NCI-H2196 treated with DMSO at 0.1 percent for 48 hours (cell line): ENCODE data around the gene DPM2.

Experiments used
- DNase-seq: peaks from one replicate; lab custom pipeline; 2025; ENCODE audit not compliant: unreplicated experiment; lab: John Stamatoyannopoulos, UW

DPM2 gene

DNA sequence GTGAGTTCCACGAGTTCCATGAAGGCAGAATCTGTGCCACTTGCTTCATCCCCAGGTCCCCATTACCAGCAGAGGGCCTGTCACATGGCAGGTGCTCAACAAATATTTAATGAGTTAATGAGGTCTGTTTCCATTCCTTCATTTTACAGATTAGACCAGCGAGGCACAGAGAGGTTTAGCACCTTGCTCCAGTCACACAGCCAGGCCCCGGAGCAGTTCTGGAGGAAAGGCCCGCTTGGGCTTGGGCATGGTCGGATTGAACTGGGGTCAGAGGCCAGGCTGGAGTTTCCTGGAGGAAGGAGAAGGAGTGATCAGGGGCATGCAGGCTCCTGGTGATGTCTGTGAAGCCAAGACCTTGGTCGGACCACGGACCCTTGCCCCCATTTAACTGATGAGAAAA, 16.9 kb downstream of the DPM2 start:
- DNase-seq = no peak

DNA sequence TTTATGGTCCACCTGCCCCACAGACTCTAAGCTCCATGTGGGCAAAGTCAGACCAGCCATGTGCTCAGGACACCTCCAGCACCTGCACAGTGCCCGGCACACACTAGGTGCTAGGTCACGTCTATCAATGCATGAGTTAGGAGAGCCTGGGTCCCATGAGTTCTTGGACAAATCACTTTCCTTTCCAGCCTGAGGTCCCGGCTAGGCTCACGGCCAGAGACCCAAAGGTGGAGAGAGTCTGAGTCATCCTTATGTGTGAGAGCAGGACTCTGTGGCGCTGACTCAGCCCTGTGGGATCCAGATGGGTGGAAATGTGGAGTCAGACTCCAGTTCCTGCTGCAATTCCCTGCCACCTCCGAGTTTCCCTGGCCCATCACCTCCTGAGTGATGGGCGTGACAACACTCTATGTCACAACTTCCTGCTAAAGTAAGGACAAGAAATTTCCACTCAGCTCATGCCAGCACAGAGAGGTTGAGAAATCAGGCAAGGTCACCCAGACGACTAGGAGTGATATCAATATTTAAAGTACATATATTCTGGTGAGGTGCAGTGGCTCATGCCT, 18.3 kb downstream of the DPM2 start:
- DNase-seq = no peak

DNA sequence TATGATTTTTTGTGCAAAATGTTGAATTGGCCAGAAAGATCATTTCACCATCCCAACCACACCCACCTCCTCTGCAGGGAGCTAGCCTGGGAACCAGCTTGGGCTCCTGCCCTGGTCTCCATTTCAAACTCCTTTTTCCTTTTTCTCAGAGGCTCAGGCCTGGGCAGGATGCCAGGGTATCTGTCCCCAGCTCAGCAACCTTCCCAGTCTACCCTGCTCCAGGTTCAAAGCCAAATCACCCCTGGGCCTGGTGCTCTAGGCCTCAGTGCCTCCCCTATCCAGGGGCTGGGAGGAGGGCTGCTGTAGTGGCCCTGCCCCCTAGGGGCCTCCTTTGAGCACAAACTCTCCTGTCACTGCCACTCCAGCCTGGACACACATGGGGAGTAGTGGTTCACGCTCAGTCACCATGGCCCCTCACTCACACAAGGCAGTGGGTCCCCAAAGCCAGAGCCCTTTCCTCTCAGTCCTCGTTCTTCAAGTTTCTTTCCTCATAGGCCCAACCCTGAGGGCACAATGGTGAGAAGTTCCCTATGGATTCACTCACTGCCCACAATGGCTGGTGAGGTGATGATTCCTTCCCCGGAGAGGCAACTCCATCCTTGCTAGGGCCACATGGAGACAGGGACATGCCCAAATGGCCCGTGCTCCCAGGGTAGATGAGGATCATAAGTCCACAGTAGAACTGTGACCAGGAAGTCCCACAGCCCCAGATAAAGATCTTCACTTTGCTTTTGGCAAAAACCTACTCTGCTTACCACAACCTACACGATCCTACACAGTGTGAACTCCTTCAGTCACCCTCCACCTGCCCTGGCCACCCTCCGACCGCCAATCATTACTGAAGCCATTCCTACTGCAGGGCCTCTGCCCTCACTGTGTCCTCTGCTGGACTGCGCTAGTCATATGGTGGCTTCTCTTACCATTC, 19.2 kb downstream of the DPM2 start:
- no peak for DNase-seq

DNA sequence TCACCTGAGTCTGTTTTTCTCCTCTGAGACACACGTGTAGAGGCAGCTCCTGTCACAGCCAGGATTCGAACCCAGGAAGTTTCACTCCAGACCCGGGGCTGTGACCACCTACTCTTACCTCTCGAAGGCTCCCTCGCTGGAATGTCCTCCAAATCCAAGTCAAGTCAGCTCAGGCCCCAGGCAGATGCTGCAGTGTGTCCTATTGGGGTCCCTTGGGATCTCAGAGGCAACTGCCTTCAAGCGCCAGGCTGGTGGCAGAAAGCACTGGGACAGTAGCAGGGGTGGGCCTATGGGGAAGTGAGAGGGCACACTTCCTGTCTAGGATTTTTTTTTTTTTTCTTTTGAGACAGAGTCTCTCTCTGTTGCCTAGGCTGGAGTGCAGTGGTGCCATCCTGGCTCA, 20.1 kb downstream of the DPM2 start:
- no peak for DNase-seq

DNA sequence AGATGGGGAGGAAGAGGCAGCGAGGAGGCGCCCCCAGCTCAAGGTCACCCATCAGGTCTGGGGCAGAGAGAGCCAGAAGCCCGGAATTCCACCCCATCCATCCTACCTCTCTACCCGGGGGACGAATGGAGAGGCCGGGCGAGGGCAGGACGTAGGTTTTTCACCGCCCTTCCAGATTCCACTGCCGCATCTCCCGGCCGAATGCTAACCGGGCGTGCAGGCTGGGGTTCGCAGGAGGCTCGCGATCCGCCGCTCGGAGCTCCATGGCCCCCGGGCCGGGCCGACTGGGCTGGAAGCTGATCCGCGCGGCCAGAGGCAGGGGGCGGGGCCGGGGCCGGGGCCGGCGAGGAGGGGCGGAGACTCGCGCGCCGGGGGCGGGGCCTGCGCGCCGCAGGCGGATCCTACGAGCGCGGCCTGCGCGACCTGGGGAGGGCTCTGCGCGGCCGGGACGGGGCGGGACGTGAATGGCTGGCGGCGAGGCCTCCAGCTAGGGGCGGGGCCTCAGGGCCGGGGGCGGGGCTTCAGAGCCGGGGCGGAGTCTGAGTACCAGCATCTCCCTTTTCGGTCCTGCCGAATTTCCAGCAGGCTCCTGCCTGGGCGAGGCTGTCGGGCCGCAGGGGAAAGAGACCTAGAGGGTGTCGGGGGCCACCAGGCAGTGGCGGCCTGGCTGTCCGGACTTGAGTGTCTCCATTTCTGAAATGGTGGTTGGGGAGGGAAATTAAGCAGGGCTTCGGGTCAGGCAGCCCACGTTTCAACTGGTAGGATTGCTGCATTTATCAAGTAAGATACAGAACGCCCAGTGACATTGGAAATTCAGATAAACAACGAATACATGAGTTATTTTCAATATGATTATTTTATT, 20.7 kb downstream of the DPM2 start, which contains the start of gene ST6GALNAC4:
Gene ST6GALNAC4 (minus strand): TSS at position 322 of the 862 bp plus-strand sequence. CDS start 622 bp downstream, outside the sequence.
- peak; percentile 83 for DNase-seq

DNA sequence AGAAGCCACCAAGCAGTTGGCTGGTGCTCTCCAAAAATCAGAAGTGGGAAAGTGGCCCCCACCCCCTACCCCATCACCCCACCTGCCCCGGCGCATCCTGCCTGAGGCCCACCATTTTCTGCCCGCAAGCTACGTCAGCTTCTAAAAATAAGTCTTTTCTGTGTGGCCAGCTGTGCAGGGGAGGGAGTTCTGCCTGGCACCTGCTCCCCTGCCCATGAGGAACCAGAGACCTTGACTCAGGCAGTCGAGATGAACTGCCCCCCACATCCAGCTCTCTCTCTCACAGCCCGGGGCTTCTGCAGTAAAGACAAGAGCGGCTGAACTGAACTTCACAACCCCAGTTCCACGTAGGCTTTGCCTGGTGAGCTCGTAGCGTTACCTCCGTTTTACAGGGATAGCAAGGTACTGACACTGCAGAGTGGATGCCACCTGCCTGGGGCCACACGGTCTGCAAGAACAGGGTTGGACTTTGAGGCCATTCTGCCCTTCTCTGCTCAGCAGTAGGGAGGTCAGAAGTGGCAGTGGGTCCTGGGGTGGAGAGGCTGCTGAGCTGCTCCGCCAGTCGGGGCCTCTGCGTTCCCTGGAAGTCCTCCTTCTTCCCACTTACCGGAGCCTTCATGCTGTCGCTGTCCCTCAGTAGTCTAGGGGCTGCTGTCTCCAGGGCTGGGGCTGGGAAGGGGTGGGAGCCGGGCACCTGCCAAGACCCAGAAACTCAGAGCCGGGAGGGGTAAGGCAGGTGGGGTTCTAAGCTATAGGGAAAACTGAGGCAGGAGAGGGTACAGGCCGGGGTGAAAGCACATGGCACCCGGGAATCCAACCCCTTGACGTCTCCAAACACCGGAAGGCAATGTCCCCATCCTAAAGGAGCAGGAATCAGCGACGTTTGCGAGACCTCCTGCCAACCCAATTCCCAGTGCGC, 21.6 kb downstream of the DPM2 start:
- no peak for DNase-seq

DNA sequence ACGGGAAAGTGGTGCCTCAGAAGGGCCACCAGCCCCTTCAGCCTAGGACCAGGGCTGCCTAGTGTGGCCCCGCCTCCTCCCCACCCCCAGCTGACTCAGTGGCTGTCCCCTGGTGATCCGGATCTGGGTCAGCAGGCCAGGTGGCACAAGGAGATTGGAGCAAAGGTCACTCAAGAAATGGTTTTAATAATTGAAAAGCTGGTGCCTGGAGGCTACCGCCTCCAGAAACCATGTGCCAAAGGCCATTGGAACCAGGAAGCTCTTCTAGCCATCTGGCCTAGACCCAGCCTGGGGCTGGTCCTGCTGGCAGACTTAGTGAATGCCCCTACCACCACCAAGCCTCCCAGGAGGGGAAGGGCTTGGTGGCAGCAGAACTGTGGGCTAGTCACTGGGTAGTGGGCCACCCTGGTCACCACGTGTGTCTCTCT, 22.3 kb downstream of the DPM2 start:
- DNase-seq = no peak

DNA sequence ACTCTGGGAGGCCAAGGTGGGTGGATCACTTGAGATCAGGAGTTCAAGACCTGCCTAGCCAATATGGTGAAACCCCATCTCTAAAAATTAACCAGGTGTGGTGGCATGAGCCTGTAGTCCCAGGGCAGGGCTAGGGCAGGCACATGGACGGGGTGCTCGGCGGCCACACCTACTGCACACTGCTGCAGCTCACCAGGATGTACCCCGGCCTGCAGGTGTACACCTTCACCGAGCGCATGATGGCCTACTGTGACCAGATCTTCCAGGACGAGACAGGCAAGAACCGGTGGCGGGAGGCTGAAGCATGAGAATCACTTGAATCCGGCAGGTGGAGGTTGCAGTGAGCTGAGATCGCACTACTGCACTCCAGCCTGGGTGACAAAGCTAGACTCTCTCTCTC, 24.0 kb downstream of the DPM2 start:
- DNase-seq = no peak

DNA sequence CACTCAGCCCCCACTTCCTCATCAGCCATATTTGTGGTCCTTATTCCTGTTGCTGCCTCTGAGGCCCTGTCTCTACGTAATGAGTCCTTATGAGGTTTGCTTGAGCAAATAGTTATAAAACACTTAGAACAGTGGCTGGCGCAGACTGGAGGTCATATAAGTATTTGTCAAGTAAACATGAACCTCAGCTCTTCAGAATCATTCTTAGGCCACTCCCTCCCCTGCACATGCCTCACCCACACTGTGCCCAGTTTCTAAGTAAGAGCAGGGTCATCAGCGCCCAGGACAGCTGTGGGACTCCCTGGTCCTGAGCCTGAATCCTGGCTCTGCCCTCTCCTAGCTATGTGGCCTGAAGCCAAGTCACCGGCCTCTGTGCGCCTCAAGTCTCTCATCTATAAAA, 24.8 kb downstream of the DPM2 start:
- DNase-seq = peak; percentile 37

DNA sequence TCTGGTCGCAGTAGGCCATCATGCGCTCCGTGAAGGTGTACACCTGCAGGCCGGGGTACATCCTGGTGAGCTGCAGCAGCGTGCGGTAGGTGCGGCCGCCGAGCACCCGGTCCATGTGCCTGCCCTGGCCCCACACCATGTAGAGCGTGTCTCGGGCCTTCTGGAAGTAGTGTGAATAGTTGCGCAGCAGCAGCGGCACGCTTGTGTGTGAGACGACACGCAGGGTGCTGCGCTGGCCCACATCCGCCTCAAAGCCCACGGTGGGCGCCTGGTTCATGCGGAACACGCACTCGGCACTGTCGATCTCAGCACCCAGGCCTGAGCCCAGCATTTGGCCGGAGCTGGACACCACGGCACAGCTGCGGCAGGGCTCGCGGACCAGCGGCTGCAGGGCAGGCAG, 25.4 kb downstream of the DPM2 start:
- no peak for DNase-seq

DNA sequence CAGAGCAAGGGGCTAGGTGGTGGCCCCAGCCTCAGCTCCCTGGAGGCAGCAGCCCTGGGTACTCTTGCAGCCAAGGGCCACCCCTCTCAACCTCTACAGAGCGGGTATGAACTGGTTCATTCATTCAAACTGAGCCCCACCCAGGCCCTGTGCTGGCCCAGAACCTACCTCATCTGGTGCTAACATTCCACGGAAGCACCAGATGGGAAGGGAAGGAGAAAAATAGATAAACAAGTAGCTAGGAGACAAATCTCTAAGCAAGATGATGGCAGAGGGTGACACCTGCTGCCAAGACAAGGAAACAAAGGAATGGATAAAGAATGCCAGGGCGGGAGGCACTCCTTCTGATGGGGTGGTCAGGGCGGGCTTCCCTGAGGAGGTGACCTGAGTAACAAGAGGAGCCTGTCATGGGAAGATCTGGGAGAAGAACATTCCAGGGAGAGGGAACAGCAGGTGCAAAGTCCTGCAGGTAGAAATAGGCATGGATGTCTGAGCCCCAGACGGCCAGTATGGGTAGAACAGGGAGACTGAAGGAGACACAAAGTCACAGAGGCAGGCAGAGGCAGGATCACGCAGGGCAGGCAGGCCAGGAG, 26.9 kb downstream of the DPM2 start:
- no peak for DNase-seq

DNA sequence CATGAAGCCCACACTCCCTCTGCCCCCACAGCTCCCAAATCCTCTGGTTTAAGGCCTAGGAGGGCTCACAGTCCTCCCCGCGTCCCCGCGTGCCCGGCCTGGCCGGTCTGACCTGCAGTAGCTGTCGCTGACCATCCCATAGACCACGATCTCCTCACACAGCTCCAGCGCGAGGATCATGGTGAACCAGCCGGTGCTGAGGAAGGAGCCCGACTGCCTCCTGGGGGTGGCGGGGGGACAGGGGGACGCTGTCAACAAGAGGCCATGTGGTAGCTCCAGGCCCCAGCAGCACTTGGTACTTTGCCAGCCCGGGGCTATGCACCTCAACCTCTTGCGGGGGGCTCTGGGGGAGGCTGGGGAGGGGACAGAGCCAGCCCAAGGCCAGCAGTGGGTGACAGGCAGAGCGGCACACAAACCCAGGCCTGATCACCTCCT, 27.8 kb downstream of the DPM2 start:
- DNase-seq = no peak

DNA sequence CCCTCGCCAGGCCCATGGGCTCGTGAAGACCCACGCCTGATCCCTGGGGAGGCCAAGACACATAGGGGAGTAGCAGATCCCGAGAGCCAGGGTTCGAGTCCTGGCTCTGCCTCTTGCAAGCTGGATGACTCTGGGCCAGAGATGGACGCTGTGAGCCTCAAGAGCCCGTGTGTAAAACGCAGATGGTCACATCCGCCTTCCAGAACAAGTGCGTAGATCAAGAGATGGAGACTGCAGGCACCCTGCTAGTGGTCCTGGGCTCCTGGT, 29.1 kb downstream of the DPM2 start:
- no peak for DNase-seq

DNA sequence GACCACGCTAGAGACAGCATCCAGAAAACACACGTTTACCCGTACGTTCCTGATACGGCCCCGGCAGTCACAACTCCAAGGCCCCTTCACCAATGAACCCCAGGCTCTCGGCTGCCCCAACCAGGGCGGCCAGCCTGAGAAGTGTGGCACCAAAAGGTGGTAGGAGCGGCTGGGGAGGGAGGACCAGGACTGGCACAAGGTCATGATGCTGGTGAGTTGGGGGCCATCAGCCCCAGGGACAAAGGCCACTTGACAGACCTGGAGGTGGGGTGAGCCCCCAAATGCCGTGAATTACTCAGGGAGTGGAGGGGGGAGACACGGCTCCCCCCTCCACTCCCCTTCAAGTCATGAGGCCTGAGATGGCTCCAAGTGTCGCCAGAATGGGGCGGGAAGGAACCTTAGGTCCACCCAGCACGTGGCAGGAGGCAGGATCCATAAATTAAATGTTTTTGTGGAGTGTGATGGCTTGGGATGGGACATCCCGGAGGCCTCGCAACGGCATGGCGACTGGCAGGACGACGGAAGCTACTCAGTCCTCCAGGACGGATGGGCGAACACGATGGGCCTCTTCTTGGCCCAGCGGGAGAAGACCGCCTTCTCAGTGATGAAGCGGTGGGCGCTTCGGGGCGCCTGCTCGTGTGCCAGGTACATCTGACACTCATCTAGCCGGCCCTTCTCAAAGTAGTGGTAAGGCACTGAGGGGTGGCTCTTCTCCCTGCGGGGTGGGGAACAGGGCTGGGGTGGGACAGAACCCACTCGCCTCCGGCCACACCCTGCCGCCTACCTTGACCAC, 29.6 kb downstream of the DPM2 start:
- no peak for DNase-seq

DNA sequence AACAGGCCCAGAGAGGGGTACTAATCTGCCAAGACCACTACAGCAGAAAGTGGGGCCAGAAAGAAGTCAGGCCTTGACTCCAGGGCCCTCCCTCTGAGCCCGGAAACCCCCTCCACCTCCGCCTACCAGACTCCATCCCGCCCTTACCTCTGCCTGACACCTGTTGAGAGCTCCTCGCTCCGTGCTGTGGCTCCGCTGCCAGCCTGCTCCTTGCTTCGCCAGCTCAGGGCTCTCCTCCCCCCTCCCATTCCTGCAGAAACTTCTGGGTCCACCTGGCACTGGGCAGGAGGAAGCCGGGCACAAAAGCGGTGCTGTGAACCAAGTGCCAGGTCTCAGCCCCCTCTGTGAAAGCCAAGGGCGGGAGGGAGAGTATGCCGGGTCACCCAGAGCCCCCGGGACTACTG, 31.9 kb downstream of the DPM2 start:
- no peak for DNase-seq

DNA sequence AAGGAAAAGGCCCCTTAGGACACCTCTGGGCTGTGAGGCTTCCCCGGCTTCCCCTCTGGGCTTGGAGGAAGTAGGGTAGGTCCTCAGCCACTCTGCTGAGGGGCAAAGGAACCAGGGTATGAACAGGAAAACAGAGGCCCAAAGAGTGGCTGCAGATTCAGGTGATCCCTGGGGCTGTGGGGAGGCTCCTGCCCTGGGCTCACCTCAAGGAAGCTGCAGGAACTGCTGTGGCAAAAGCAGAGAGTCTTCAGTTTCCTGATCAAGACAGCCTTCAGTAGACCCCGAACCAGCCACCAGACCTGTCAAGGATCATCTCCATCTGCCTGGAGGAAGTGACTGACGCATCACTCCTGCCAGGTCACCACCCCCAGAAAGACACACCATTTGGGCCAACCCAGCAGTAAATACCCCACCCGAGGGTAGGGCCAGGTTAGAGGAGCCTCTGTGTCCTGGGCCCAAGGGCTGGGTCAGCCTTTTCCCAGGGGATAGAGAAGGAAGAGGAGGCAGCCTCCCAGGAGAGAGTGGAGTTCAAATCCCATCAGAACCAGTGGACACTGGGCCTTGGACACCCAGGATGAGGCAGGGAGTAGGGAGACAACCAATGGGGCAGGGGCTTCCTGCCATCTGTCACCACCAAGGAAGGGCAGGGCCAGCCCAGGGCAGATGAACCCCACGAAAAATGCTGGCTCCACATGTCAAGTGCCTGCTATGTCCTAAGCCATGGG, 32.5 kb downstream of the DPM2 start:
- DNase-seq = no peak

DNA sequence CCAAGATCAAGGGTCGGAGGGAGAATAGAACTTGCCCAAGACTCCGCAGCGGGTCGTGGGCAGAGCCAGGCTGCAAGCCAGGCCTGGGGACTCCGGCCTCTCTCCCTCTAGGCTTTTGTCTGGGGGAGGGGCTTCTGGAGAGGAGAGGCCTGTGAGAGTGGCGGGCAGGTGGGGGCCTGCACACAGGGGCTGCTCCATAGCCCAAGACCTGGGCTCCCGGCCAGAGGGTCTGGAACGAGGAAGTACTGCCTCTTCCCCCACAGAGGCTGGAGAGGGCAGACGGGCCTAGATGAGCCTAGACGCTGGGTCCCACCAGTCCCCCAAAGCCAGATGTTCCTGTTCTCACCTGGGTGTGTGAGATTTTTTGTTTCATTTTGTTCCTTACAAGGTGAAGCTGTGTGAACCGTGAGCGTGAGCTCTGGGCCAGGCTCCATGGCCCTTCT, 33.1 kb downstream of the DPM2 start:
- DNase-seq = no peak

DNA sequence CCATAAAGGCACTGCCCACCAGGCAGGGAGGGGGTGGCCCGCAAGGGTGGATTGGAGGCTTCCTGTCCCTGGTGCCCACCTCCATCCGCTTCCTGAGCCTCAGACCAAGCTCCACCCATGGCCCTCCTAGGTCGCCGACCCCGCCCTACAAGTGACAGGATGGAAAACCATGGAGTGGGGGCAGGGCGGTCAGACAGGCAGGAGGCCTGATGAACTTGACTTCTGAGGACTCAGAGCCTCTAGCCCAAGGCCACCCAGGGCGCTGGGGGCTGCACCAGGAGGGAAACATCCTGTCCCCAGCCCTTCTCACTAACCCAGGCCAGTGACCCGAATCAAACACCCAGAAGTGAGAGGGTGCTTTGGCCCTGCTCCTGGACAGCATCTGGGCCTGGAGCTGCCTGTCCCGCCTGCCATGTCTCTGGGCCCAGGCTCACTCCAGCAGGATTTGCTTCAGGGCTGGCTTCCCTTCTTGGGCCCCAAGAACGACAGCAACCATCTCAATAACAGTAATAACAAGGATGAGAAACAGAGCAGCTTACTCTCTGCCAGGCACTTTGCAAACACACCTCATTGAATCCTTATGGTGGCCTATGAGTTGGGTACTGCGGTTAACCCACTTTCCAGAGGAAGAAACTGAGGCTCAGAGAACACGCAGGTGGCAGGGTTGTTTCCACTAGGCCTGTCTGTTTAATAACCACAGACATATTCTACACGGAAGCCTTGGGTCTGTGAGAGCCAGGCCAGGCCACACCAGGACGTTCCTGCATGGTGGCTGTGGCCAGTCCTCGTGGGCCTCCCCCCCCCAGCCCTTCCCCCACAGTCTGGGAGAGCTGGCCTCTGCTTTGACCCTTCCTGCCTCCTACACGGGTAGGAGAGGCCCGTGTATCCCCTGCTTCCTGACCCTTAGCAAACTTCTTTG, 33.8 kb downstream of the DPM2 start:
- DNase-seq = no peak
